A673 (cell line): ENCODE data around the gene WSCD2. TPM values are rescaled to one million over a fixed set of nuclear protein-coding genes. Genes with fewer than 3 reads are reported as not detected.

Experiments used
- BruUV-seq: library from RNA; stranded (reverse); fragments of 400-500 nt; replicated peaks from 2 replicates; lab custom pipeline; 2021; lab: Mats Ljungman, UMichigan
- CTCF ChIA-PET: fragments of 300-600 bp; sonication (Branson Sonifier 250); formaldehyde crosslinking; loops from one replicate; lab custom pipeline; 2022; ENCODE audit warnings: antibody characterized with exemption; lab: Charles Lee
- POLR2A ChIA-PET: fragments of 300-600 bp; sonication (Branson Sonifier 250); formaldehyde crosslinking; loops from one replicate; lab custom pipeline; 2022; ENCODE audit warnings: antibody characterized with exemption; ENCODE audit not compliant: low non-redundant PET; lab: Charles Lee
- DNase-seq: peaks from one replicate; pipeline ENCODE4 v3.0.0-alpha.2; 2015; ENCODE audit warnings: low spot score
- H3K27ac ChIP-seq: fragments of 200-600 bp; sonication (generic); 2 replicates; pipeline ENCODE4 v1.5.1; 2016; ENCODE audit warnings: mixed run types, low read depth, mild to moderate bottlenecking, mixed read lengths, antibody characterized with exemption, low read length; ENCODE audit not compliant: poor library complexity, severe bottlenecking
- H3K27me3 ChIP-seq: fragments of 200-600 bp; sonication (generic); replicated peaks from 2 replicates; pipeline ENCODE4 v1.6.1; 2017; ENCODE audit warnings: mixed run types, low read depth, mild to moderate bottlenecking, mixed read lengths, antibody characterized with exemption, low read length; ENCODE audit not compliant: insufficient read depth, poor library complexity
- H3K36me3 ChIP-seq: fragments of 200-600 bp; sonication (generic); 2 replicates; pipeline ENCODE4 v1.6.1; 2016; ENCODE audit warnings: mixed run types, mild to moderate bottlenecking, mixed read lengths, antibody characterized with exemption, low read length; ENCODE audit not compliant: insufficient read depth, poor library complexity, severe bottlenecking
- H3K4me1 ChIP-seq: fragments of 200-600 bp; sonication (generic); 2 replicates; pipeline ENCODE4 v1.6.1; 2017; ENCODE audit warnings: mixed run types, mild to moderate bottlenecking, mixed read lengths, antibody characterized with exemption, low read length; ENCODE audit not compliant: insufficient read depth, poor library complexity, severe bottlenecking
- H3K4me3 ChIP-seq: fragments of 200-600 bp; sonication (generic); 2 replicates; pipeline ENCODE4 v1.5.1; 2016; ENCODE audit warnings: low read depth, mixed run types, mild to moderate bottlenecking, mixed read lengths, low read length; ENCODE audit not compliant: poor library complexity, severe bottlenecking
- H3K9me3 ChIP-seq: fragments of 200-600 bp; sonication (generic); 2 replicates; pipeline ENCODE4 v1.6.1; 2016; ENCODE audit warnings: mixed run types, low read depth, mild to moderate bottlenecking, mixed read lengths, antibody characterized with exemption, low read length; ENCODE audit not compliant: poor library complexity, severe bottlenecking
- EZH2 ChIP-seq: fragments of 200-600 bp; sonication (generic); IDR thresholded peaks from 2 replicates; pipeline ENCODE4 v1.6.1; 2017; ENCODE audit warnings: borderline replicate concordance, low read depth, mild to moderate bottlenecking, mixed read lengths, antibody characterized with exemption, low read length; ENCODE audit not compliant: poor library complexity, severe bottlenecking
- intact Hi-C: fragments of 100-400 bp; cut with micrococcal nuclease; formaldehyde crosslinking; loops from one replicate; pipeline ENCODE4 v1.10.0; 2022; ENCODE audit not compliant: unreplicated experiment
- total RNA-seq: library from RNA; stranded (reverse); gene quantifications from 2 replicates; pipeline ENCODE4 v1.2.3, GENCODE V29; 2021
- TF ChIP-seq, protein P1 (sequence below): fragments of 300-800, 200-600 bp; sonication (generic); conservative IDR thresholded peaks from 2 replicates; pipeline ENCODE4 v1.5.1; 2017; ENCODE audit warnings: low read depth, mild to moderate bottlenecking, antibody characterized with exemption, low read length, moderate library complexity, mixed read lengths

The WSCD2 gene
- total RNA-seq, 1 experiment from 2014 or later: not detected

DNA sequence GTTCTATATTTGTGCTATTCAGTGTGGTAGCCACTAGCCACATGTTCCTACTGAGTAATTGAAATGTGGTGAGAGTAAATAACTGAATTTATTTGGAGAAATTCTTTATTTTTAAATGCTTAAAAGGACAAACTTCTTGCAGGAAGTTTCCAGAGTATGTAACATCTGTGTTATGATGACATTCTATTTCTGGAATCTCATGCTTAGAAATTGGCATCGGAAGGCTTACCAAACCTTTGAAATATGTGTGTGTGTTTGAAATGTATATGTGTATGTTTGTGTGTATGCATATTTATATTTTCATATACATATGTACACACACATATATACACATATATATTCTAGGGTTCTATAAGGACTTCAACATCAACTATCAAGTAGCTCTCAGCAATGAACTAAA lies 12.4 kb upstream of the WSCD2 start:
- Histone ChIP-seq H3K36me3 (no peaks in the 10 kb centered on the region), H3K4me3 (no peak overlapping the region), H3K27me3 (peaks cover 31% of the 10 kb centered on the region), H3K9me3 (no peaks in the 10 kb centered on the region), H3K27ac (no peak overlapping the region), H3K4me1 (no peaks in the 10 kb centered on the region)
- BruUV-seq: no TSS peak
- ChIA-PET POLR2A (no interaction called here), CTCF (no interaction called here)
- no peak for TF ChIP-seq EZH2
- TF ChIP-seq, protein P1, sequence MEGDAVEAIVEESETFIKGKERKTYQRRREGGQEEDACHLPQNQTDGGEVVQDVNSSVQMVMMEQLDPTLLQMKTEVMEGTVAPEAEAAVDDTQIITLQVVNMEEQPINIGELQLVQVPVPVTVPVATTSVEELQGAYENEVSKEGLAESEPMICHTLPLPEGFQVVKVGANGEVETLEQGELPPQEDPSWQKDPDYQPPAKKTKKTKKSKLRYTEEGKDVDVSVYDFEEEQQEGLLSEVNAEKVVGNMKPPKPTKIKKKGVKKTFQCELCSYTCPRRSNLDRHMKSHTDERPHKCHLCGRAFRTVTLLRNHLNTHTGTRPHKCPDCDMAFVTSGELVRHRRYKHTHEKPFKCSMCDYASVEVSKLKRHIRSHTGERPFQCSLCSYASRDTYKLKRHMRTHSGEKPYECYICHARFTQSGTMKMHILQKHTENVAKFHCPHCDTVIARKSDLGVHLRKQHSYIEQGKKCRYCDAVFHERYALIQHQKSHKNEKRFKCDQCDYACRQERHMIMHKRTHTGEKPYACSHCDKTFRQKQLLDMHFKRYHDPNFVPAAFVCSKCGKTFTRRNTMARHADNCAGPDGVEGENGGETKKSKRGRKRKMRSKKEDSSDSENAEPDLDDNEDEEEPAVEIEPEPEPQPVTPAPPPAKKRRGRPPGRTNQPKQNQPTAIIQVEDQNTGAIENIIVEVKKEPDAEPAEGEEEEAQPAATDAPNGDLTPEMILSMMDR: no peak
- intact Hi-C loops: no loop called here
- DNase-seq: no peak

GRCh38 chr12:108117163-108117849 lies 11.8 kb upstream of the WSCD2 start:
- Histone ChIP-seq H3K27me3 (peaks cover 31% of the 10 kb centered on the region), H3K27ac (no peak overlapping the region), H3K4me1 (no peaks in the 10 kb centered on the region), H3K4me3 (no peak overlapping the region), H3K36me3 (no peaks in the 10 kb centered on the region), H3K9me3 (no peaks in the 10 kb centered on the region)
- intact Hi-C loops: no loop called here
- no TSS peak for BruUV-seq
- TF ChIP-seq, protein P1: no peak
- no peak for TF ChIP-seq EZH2
- CTCF ChIA-PET: no interaction called here
- peak; percentile 15 for DNase-seq
- POLR2A ChIA-PET: no interaction called here

DNA sequence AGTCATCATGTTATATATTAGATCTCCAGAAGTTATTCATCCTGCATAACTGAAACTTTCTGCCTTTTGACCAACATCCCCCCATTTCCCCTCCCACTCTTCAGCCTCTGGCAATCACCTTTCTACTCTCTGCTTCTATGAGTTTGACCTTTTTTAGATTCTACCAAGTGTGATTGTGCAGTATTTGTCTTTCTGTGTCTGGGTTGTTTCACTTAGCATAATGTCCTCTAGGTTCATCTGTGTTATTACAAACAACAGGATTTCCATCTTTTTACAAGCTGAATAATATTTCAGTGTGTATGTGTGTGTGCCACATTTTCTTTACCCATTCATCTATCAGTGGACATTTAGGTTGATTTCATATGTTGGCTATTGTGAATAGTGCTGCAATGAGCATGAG lies 11.2 kb upstream of the WSCD2 start:
- no peak overlapping the region for H3K4me3 ChIP-seq
- H3K9me3 ChIP-seq: no peaks in the 10 kb centered on the region
- no peak overlapping the region for H3K27ac ChIP-seq
- ChIA-PET CTCF (no interaction called here), POLR2A (no interaction called here)
- TF ChIP-seq, protein P1: no peak
- no peak for TF ChIP-seq EZH2
- H3K27me3 ChIP-seq: peaks cover 31% of the 10 kb centered on the region
- no peak for DNase-seq
- intact Hi-C loops: no loop called here
- no TSS peak for BruUV-seq
- no peaks in the 10 kb centered on the region for H3K36me3 ChIP-seq
- no peaks in the 10 kb centered on the region for H3K4me1 ChIP-seq
